ENCODE data around the gene TBX22. TPM values are rescaled to one million over a fixed set of nuclear protein-coding genes. Genes with fewer than 3 reads are reported as not detected.
"Not testable (repeated sequence)": the region's sequence is repeated elsewhere in the genome, so short reads cannot be mapped to it uniquely, and the experiment has no call there.

The TBX22 gene
- total RNA-seq, 1 donor: not detected

- H3K4me3 ChIP-seq (ENCODE audit: low read depth, low read length): no peak overlapping the region
- DNase-seq (ENCODE audit: low read depth): no peak
- TF ChIP-seq, protein P1, sequence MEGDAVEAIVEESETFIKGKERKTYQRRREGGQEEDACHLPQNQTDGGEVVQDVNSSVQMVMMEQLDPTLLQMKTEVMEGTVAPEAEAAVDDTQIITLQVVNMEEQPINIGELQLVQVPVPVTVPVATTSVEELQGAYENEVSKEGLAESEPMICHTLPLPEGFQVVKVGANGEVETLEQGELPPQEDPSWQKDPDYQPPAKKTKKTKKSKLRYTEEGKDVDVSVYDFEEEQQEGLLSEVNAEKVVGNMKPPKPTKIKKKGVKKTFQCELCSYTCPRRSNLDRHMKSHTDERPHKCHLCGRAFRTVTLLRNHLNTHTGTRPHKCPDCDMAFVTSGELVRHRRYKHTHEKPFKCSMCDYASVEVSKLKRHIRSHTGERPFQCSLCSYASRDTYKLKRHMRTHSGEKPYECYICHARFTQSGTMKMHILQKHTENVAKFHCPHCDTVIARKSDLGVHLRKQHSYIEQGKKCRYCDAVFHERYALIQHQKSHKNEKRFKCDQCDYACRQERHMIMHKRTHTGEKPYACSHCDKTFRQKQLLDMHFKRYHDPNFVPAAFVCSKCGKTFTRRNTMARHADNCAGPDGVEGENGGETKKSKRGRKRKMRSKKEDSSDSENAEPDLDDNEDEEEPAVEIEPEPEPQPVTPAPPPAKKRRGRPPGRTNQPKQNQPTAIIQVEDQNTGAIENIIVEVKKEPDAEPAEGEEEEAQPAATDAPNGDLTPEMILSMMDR (IDR thresholded peaks at IDR 0.05; ENCODE audit: insufficient read depth, low read depth, low read length): no peak
These were observed 7.9 kb downstream of the TBX22 start for GRCh38 chrX:80022363-80023031.

DNA sequence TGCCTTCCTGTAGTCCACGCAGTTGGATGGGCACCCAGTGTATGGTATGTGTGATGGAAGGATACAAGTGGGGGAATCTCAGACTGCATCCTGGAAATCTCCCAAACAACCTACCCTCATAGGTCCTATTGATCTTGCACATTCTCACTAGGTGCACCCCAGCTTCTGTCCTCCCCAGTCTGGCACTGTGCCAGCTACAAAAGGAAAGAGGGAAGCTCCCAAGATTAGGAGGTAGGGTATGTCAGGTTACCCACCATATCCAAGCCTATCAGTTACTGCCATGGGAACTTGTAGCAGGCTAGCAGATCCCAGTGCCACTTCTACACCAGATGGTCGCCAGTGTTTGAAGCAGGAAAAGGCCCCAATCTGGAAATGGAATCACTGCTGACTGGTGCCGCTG lies 11.6 kb downstream of the TBX22 start:
- no peak for DNase-seq (ENCODE audit: low read depth)
- TF ChIP-seq, protein P1 (IDR thresholded peaks at IDR 0.05; ENCODE audit: insufficient read depth, low read depth, low read length): no peak
- no peak overlapping the region for H3K4me3 ChIP-seq (ENCODE audit: low read depth, low read length)

GRCh38 chrX:80066156-80066555 lies 51.6 kb downstream of the TBX22 start:
- not testable (repeated sequence) for DNase-seq (ENCODE audit: low read depth); H3K4me3 ChIP-seq (ENCODE audit: low read depth, low read length)

DNA sequence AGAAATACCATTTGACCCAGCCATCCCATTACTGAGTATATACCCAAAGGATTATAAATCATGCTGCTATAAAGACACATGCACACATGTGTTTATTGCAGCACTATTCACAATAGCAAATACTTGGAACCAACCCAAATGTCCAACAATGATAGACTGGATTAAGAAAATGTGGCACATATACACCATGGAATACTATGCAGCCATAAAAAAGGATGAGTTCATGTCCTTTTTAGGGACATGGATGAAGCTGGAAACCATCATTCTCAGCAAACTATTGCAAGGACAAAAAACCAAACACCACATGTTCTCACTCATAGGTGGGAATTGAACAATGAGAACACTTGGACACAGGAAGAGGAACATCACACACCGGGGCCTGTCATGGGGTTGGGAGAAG lies 61.1 kb downstream of the TBX22 start:
- not testable (repeated sequence) for H3K4me3 ChIP-seq (ENCODE audit: low read depth, low read length); DNase-seq (ENCODE audit: low read depth)

All from fibroblast of villous mesenchyme (primary cell).